Lower lobe of right lung (tissue), 2 donors: Measurements from ENCODE around the gene ALCAM. TPM values are rescaled to one million over a fixed set of nuclear protein-coding genes. Genes with fewer than 3 reads are reported as not detected.

ENCODE experiments used
- ATAC-seq, 2 donors: fragments of 200-7000 bp; cut with Tn5 transposase; one replicate each; pipeline ENCODE4 v1.9.1; 2020 to 2022; ENCODE audit warnings: mild to moderate bottlenecking in 2 of 2, moderate library complexity in 2 of 2
- DNase-seq: peaks from one replicate; pipeline ENCODE4 v3.0.0-alpha.2; 2020
- H3K27ac ChIP-seq: fragments of 200-600 bp; one replicate; pipeline ENCODE4 v1.8.0; 2022
- H3K27me3 ChIP-seq: fragments of 200-600 bp; one replicate; pipeline ENCODE4 v1.8.0; 2022; ENCODE audit warnings: low read depth
- H3K36me3 ChIP-seq: fragments of 200-600 bp; one replicate; pipeline ENCODE4 v1.8.0; 2022; ENCODE audit warnings: mild to moderate bottlenecking
- H3K4me1 ChIP-seq: fragments of 200-600 bp; one replicate; pipeline ENCODE4 v1.8.0; 2022
- H3K4me3 ChIP-seq: fragments of 200-600 bp; one replicate; pipeline ENCODE4 v1.8.0; 2022; ENCODE audit warnings: mild to moderate bottlenecking
- H3K9me3 ChIP-seq: fragments of 200-600 bp; one replicate; pipeline ENCODE4 v1.8.0; 2022
- intact Hi-C: fragments of 100-400 bp; cut with DNase I; formaldehyde crosslinking; loops from one replicate; pipeline ENCODE4 v1.11.0; 2022
- total RNA-seq: library from RNA; stranded (reverse); fragmentation: NEBNext Ultra II Directional; extraction: Animal tissue kit (Norgen Biotek cat#: 25700); gene quantifications from one replicate; pipeline ENCODE4 v1.2.1, GENCODE V29; 2021
- TF ChIP-seq, protein P1 (sequence below): fragments of 200-600 bp; IDR thresholded peaks from one replicate; pipeline ENCODE4 v1.8.0; 2022; ENCODE audit warnings: antibody characterized with exemption, mild to moderate bottlenecking
- donor health status: DM: no; HTN: yes; CAD: no; lungs with severe emphysema.

ALCAM gene
- total RNA-seq, 1 donor from 2014 or later: 174 TPM

DNA sequence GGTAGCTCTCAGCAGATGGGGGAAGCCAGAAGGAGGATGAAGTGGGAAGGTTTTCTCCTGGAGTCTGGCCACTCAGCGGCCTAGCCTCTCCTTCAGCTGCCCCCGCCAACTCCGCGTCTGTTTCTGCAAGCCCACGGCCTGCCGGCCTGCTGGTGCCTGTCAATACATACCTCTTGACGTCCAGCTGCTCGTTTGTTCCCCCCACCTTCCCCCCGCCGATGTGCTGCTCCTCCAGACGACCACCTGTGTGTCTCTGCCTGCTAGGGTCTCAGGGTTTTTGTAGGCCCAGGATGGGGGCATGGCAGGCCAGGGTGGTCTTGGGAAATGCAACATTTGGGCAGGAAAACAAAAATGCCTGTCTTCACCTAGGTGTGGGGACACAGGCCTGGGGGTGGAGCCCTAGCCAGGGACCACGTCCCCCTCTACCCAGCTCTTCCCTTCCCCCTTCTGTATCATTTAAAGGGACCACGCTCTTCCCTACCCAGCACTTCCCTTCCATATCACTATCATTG, 137.8 kb downstream of the ALCAM start:
- Histone ChIP-seq H3K27ac (no peak overlapping the region), H3K27me3 (no peaks in the 10 kb centered on the region), H3K4me1 (peaks cover 9% of the 10 kb centered on the region), H3K9me3 (no peaks in the 10 kb centered on the region), H3K4me3 (no peak overlapping the region), H3K36me3 (no peaks in the 10 kb centered on the region)
- ATAC-seq: no peak
- DNase-seq: no peak
- TF ChIP-seq, protein P1, sequence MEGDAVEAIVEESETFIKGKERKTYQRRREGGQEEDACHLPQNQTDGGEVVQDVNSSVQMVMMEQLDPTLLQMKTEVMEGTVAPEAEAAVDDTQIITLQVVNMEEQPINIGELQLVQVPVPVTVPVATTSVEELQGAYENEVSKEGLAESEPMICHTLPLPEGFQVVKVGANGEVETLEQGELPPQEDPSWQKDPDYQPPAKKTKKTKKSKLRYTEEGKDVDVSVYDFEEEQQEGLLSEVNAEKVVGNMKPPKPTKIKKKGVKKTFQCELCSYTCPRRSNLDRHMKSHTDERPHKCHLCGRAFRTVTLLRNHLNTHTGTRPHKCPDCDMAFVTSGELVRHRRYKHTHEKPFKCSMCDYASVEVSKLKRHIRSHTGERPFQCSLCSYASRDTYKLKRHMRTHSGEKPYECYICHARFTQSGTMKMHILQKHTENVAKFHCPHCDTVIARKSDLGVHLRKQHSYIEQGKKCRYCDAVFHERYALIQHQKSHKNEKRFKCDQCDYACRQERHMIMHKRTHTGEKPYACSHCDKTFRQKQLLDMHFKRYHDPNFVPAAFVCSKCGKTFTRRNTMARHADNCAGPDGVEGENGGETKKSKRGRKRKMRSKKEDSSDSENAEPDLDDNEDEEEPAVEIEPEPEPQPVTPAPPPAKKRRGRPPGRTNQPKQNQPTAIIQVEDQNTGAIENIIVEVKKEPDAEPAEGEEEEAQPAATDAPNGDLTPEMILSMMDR: no peak
- intact Hi-C loops: no loop called here

DNA sequence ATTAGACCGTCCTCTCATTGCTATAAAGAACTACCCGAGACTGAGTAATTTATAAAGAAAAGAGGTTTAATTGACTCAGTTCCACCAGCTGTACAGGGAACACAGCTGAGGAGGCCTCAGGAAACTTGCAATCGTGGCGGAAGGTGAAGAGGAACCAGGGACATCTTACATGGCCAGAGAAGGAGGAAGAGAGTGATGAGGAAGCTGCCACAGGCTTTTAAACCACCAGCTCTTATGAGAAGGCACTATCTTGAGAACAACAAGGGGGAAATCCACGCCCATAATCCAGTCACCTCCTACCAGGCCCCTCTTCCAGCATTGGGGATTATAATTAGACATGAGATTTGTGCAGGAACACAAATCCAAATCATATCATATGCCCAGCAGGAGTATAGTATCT, 138.5 kb downstream of the ALCAM start:
- no peaks in the 10 kb centered on the region for H3K9me3 ChIP-seq
- DNase-seq: no peak
- peak; percentile 38 to 45 for ATAC-seq
- intact Hi-C loops: no loop called here
- no peak overlapping the region for H3K27ac ChIP-seq
- no peaks in the 10 kb centered on the region for H3K36me3 ChIP-seq
- no peaks in the 10 kb centered on the region for H3K27me3 ChIP-seq
- TF ChIP-seq, protein P1: no peak
- H3K4me1 ChIP-seq: peaks cover 7% of the 10 kb centered on the region
- no peak overlapping the region for H3K4me3 ChIP-seq

DNA sequence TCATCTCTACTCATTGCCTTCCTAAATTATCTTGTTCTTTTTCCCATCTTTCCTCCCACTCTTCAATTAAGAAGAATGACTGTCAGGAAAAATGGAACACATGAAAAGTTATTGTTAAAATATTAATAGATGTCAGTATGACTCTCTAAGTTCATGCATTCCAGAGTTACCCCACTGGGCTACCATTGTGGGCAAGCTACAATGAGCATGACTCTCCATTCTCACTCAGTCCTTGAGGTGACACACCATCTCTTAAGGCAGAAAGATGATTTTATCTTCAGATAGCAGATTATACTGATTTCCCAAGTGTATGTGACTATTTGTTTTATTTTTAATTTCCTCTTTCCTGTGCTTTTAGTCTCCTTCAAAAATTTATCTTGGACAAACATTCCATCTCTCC, 144.3 kb downstream of the ALCAM start:
- H3K4me3 ChIP-seq: no peak overlapping the region
- no peaks in the 10 kb centered on the region for H3K36me3 ChIP-seq
- ATAC-seq (no peak), DNase-seq (no peak)
- TF ChIP-seq, protein P1: no peak
- no peak overlapping the region for H3K27ac ChIP-seq
- intact Hi-C loops: no loop called here
- no peaks in the 10 kb centered on the region for H3K4me1 ChIP-seq
- H3K9me3 ChIP-seq: no peaks in the 10 kb centered on the region
- no peaks in the 10 kb centered on the region for H3K27me3 ChIP-seq

DNA sequence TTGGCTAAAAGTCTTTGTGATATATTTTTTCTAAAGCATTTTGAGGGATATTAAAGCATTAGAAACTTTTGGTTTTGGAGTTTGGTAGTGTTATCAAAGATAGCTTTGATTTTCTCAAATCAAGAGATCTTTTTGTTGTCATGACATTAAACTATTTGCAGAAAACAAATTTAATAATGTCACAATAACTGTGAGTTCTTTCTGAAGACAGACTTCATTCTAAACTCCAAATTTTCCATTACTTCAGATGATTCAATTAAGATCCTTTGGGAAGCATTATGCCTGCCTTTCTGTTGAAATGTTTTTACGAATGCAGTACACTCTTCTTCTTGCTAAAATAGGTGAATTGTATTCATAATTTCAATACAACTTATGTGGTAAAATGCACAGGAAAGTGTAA, 145.4 kb downstream of the ALCAM start:
- Histone ChIP-seq H3K9me3 (no peaks in the 10 kb centered on the region), H3K27me3 (no peaks in the 10 kb centered on the region), H3K27ac (no peak overlapping the region), H3K36me3 (no peaks in the 10 kb centered on the region), H3K4me1 (no peaks in the 10 kb centered on the region), H3K4me3 (no peak overlapping the region)
- ATAC-seq: no peak
- intact Hi-C loops: no loop called here
- no peak for DNase-seq
- TF ChIP-seq, protein P1: no peak

DNA sequence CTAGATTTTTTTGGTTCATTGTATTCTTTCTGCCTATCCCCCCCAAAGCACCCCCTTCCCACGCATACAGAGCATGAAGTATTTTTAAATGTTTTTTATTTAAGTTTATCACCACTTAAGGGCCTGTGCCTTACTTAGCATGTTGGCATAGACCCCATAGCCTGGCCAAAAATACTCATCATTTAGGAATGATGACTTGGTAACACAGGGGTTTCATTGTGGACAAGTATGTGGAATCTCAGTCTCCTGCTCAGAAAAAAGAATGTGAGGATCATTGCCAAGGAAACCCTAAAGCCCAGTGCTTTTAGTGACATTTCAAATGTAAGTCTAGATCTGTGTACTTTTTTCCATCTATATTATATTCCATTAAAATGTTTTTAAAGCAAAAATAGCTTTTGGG, 146.3 kb downstream of the ALCAM start:
- Histone ChIP-seq H3K27me3 (no peaks in the 10 kb centered on the region), H3K4me3 (no peak overlapping the region), H3K9me3 (no peaks in the 10 kb centered on the region), H3K4me1 (no peaks in the 10 kb centered on the region), H3K27ac (no peak overlapping the region), H3K36me3 (no peaks in the 10 kb centered on the region)
- DNase-seq: no peak
- intact Hi-C loops: no loop called here
- no peak for ATAC-seq
- TF ChIP-seq, protein P1: no peak

DNA sequence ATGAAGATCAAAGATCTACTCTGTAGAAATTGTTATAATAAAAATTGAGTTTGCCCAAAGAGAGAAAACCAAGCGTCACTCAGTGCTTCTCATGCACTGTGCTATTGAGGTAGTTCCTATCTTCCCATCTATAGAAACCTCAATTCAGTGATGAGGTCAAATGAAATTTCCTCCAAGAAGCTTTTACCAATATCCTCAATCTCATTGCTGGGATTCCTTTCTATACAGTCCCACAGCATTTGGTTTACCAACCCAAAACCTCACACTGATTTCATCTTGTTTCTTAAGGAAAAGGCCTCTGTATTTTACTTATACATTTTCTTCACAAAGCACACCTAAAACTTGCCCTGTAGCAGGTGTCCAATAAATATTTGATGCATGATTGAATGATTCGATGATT, 147.2 kb downstream of the ALCAM start:
- no peak overlapping the region for H3K4me3 ChIP-seq
- TF ChIP-seq, protein P1: no peak

More for the DNA sequence above, 147.2 kb downstream of the ALCAM start:
- Histone ChIP-seq H3K27ac (no peak overlapping the region), H3K36me3 (no peaks in the 10 kb centered on the region), H3K4me1 (no peaks in the 10 kb centered on the region), H3K27me3 (no peaks in the 10 kb centered on the region), H3K9me3 (no peaks in the 10 kb centered on the region)
- DNase-seq: no peak
- ATAC-seq: no peak
- intact Hi-C loops: no loop called here
